GM15510 (cell line): ENCODE results near the gene GLCE.

ENCODE experiments used
- POLR2A ChIP-seq: IDR thresholded peaks from 3 replicates; pipeline ENCODE4 v1.6.1; 2011; ENCODE audit warnings: borderline replicate concordance; ENCODE audit not compliant: insufficient read length; ENCODE audit errors: extremely low read depth

GLCE gene

GRCh38 chr15:69131362-69132220 is 28.8 kb upstream of the GLCE start:
- no peak for TF ChIP-seq POLR2A

GRCh38 chr15:69132430-69132829 is 28.0 kb upstream of the GLCE start:
- no peak for TF ChIP-seq POLR2A

- no peak for TF ChIP-seq POLR2A
Observed at GRCh38 chr15:69132977-69133861, 27.2 kb upstream of the GLCE start.

GRCh38 chr15:69133862-69134519 is 26.4 kb upstream of the GLCE start:
- TF ChIP-seq POLR2A: no peak

- no peak for TF ChIP-seq POLR2A
Observed at GRCh38 chr15:69134791-69135190, 25.6 kb upstream of the GLCE start.

- no peak for TF ChIP-seq POLR2A
Observed at GRCh38 chr15:69135499-69135898, 24.9 kb upstream of the GLCE start.

GRCh38 chr15:69138963-69139362 is 21.5 kb upstream of the GLCE start:
- no peak for TF ChIP-seq POLR2A

- TF ChIP-seq POLR2A: no peak
Observed at GRCh38 chr15:69140306-69140705, 20.1 kb upstream of the GLCE start.

GRCh38 chr15:69141286-69141701 is 19.1 kb upstream of the GLCE start:
- no peak for TF ChIP-seq POLR2A

- TF ChIP-seq POLR2A: no peak
Observed at GRCh38 chr15:69141833-69142232, 18.6 kb upstream of the GLCE start.

- TF ChIP-seq POLR2A: no peak
Observed at GRCh38 chr15:69143756-69144436, 16.5 kb upstream of the GLCE start.

- TF ChIP-seq POLR2A: no peak
Observed at GRCh38 chr15:69144530-69144929, 15.9 kb upstream of the GLCE start.

GRCh38 chr15:69145149-69145693 is 15.2 kb upstream of the GLCE start:
- no peak for TF ChIP-seq POLR2A

- TF ChIP-seq POLR2A: no peak
Observed at GRCh38 chr15:69145694-69146492, 14.5 kb upstream of the GLCE start.

GRCh38 chr15:69146724-69147435 is 13.6 kb upstream of the GLCE start:
- TF ChIP-seq POLR2A: no peak
